HTR-8/SVneo (cell line): ENCODE measurements around the gene GARIN1A.
"Not testable (repeated sequence)": the region's sequence is repeated elsewhere in the genome, so short reads cannot be mapped to it uniquely, and the experiment has no call there.

Source experiments
- DNase-seq: peaks from one replicate; pipeline ENCODE4 v3.0.0; 2011; ENCODE audit warnings: low spot score, mixed read lengths; ENCODE audit not compliant: insufficient read length
- FAIRE-seq: peaks from 2 replicates; lab custom pipeline; 2011; peaks lifted over from hg19 to GRCh38; lab: Jason Lieb, UNC

The GARIN1A gene

GRCh38 chr7:128671992-128672391 is at the start of gene GARIN1A:
GARIN1A (plus strand) TSS chr7:128672292; CDS start chr7:128672398, 106 bp downstream.
- no peak for FAIRE-seq

GRCh38 chr7:128627124-128627523 is 45.0 kb upstream of the GARIN1A start:
- DNase-seq, FAIRE-seq: not testable (repeated sequence)

More at GRCh38 chr7:128671992-128672391, at the start of gene GARIN1A:
- no peak for DNase-seq

- not testable (repeated sequence) for FAIRE-seq
Measured at GRCh38 chr7:128633915-128634314, 38.2 kb upstream of the GARIN1A start.

DNA sequence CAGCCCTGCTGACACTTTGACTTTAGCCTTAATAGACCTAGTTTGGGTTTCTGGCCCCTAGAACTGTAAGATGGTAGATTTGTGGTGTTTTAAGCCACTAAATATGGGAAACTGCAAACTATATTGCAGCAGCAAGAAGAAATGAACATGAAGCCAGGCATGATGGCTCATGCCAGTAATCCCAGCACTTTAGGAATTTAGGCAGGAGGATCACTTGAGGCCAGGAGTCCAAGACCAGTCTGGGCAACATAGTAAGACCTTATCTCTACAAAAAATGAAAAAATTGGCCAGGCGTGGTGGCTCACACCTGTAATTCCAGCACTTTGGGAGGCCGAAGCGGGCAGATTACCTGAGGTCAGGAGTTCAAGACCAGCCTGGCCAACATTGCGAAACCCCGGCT is 26.9 kb upstream of the GARIN1A start:
- FAIRE-seq = not testable (repeated sequence)

More at GRCh38 chr7:128633915-128634314, 38.2 kb upstream of the GARIN1A start:
- not testable (repeated sequence) for DNase-seq

DNA sequence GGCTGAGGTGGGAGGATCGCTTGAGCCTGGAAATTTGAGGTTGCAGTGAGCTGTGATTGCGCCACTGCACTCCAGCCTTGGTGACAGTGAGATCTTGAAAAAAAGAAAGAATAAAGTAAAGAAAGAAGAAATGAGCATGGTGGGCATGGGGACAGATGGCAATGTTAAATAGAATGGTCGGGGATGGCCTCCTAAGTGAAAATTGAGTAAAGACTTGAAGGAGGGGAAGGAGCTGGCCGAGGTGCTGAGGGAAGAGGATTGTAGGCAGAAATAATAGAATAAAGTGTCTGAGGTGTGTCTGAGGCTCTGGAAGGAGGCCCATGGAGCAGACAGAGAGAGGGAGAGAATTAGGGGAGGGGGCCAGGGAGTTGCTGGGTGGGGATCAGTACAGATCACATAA is 26.2 kb upstream of the GARIN1A start:
- not testable (repeated sequence) for FAIRE-seq, DNase-seq

More for the DNA sequence above, 26.9 kb upstream of the GARIN1A start:
- DNase-seq = not testable (repeated sequence)

- DNase-seq, FAIRE-seq: not testable (repeated sequence)
Measured at GRCh38 chr7:128646877-128647276, 25.2 kb upstream of the GARIN1A start.

- FAIRE-seq, DNase-seq: not testable (repeated sequence)
Measured at GRCh38 chr7:128651096-128651495, 21.0 kb upstream of the GARIN1A start.

DNA sequence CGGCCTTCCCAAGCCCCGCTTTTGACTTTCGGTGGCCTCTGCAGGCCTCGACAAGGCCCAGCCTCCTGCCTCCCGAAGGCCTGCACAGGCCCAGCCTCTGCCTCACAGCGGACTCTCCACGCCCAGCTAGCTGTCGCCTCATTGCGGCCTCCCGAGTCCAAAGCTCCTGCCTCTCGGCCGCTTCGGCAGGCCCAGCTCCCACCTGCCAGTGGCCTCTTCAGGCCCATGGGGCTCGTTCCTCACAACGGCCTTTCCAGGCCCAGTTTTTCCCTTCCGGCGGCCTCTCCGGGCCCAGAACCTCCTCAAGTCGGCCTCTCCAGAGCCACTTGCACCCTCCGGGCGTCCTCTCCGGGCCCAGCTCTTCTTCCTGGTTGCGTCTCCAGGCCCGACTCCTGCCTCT is 19.5 kb upstream of the GARIN1A start:
- not testable (repeated sequence) for FAIRE-seq, DNase-seq

GRCh38 chr7:128653197-128653596 is 18.9 kb upstream of the GARIN1A start:
- DNase-seq, FAIRE-seq: not testable (repeated sequence)

- FAIRE-seq, DNase-seq: not testable (repeated sequence)
Measured at GRCh38 chr7:128654080-128654479, 18.0 kb upstream of the GARIN1A start.

GRCh38 chr7:128654501-128654900 is 17.6 kb upstream of the GARIN1A start:
- not testable (repeated sequence) for FAIRE-seq, DNase-seq

DNA sequence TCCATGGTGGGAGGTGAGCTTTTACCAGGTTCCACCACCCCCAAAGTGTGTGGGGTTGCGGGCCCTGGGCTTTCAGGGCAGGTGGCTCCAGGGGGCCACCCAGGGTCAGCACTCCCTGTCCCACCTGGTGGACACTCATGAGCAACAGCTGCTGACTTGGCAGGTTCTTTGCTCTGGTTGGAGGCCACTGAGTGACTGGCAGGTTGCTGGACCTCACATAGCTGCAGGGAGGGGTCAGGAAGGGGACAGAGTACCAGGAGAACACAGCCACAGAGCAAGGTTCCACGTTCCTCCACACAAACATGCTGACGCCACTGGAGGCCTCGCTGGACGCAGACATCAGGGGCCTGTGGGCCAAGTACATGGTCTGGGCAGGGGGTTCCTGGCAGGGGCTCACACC is 13.7 kb upstream of the GARIN1A start:
- not testable (repeated sequence) for DNase-seq, FAIRE-seq

DNA sequence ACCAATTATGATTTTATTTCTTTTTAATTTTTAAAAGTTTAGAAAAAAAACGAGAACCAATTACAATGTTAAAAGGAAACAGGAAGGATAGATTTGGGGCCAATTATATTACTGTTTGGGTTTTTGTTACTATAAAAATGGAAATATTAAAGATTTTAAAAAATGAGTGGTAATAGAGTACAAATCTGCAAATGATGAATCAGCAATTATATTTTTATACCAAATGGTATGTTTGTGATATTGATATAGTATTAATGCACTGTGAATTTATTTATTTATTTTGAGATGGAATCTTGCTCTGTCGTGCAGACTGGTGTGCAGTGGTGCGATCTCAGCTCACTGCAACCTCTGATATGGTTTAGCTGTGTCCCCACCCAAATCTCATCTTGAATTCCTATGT is 11.5 kb upstream of the GARIN1A start:
- no peak for FAIRE-seq
- DNase-seq = no peak

DNA sequence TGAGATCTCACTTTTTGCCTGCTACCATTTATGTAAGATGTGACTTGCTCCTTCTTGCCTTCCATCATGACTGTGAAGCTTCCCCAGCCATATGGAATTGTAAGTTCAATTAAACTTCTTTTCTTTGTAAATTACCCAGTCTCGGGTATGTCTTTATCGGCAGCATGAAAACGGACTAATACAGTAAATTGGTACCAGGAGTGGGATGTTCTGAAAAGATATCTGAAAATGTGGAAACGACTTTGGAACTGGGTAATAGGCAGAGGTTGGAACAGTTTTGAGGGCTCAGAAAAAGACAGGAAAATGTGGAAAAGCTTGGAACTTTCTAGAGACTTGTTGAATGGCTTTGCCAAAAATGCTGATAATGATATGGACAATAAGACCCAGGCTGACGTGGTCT is 10.6 kb upstream of the GARIN1A start:
- DNase-seq (no peak), FAIRE-seq (no peak)

- FAIRE-seq (no peak), DNase-seq (no peak)
Measured at GRCh38 chr7:128662091-128662490, 10.0 kb upstream of the GARIN1A start.

GRCh38 chr7:128663223-128663622 is 8.9 kb upstream of the GARIN1A start:
- not testable (repeated sequence) for DNase-seq, FAIRE-seq

- FAIRE-seq (no peak), DNase-seq (no peak)
Measured at GRCh38 chr7:128665057-128665456, 7.0 kb upstream of the GARIN1A start.

- no peak for FAIRE-seq
- peak; percentile 22 for DNase-seq
Measured at GRCh38 chr7:128666200-128666599, 5.9 kb upstream of the GARIN1A start.

DNA sequence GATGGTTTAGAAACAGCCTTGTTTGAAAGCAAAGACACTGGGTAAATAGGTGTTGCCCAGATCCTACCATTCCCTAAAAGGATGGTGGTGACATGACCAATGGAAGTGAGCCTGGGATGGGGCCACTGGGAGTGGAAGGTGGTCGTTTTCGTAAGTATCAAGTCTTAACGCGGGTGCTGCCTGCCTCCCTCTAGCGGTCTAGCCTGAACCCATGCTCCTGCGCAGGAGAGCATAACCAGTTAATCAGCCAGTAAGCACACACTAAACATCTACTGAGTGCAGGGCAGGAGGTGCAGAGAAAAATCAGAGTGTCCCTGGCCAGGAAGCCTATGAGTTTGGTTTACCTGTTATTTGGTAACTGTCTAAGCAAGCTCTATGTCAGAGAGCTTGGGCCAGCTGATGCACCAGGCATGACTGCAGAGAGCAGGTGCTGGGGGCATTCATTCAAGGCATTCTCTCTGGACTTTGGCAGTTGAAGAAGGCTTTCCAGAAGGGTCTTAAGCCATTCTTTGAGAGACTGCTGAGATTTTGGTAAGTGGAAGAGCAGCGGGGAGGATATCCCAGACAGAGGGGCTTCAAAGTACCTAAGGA is 930 bp downstream of the GARIN1A start:
- DNase-seq (no peak), FAIRE-seq (no peak)

- no peak for DNase-seq
- no peak for FAIRE-seq
Measured at GRCh38 chr7:128673571-128673970, 1.5 kb downstream of the GARIN1A start.

GRCh38 chr7:128676665-128677064 is 4.6 kb downstream of the GARIN1A start:
- DNase-seq = no peak
- FAIRE-seq = no peak

DNA sequence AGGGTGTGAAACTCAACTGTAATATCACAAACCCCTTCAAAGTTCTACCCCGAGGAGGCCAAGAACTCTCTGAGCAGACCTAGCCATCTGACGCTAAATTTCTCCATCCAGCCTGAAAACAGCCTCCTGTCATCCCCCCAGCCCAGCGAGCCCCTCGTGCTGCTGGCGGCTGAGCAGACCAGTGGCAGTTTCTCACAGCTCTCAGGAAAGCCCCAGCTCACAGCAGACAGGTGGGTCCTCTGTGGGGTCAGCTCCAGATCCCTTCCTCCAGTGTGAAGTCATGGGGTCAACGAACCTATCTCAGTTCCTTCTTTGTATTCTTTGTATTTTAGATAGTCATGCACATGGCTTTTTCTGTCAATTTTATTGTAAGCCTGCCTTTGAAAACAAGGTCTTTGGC is 7.8 kb downstream of the GARIN1A start:
- FAIRE-seq (no peak), DNase-seq (no peak)
